Measurements from ENCODE around the gene RIC8A. TPM values are rescaled to one million over a fixed set of nuclear protein-coding genes. Genes with fewer than 3 reads are reported as not detected.
A peak's percentile ranks its signal among the peaks of the same experiment; 100 is the strongest.

RIC8A gene
- total RNA-seq, 2 experiments from 2014 or later: 97.6 to 125 TPM

DNA sequence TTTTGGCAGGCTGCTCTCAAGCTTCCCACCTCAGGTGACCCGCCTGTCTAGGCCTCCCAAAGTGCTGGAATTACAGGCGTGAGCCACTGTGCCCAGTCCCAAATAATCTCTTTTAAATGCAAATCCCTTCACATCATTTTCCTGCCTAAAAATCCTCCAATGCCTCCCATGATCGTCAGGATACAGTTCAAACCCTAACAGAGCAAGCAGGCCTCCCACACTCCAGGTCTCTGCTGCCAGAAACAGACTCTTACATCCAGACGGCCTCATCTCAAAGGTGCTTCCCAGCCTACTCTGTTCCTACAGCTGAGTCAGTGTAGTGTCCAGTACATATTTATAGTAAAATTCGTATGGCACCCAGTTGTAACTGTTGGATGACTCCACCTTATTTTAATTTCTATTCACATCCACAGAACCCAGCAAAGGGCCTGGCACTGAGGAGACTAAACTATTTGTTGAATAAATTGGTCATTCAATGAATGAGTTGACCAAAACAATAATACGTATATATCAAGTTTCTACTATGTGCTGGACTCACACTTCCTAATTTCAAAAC lies 20.4 kb downstream of the RIC8A start:
- H3K4me3 ChIP-seq (ENCODE audit: low read depth, low read length, poor library complexity, severe bottlenecking): no peak overlapping the region
- H3K9me2 ChIP-seq (ENCODE audit: insufficient read depth, low read length): no peaks in the 10 kb centered on the region
- no peaks in the 10 kb centered on the region for H3K9me3 ChIP-seq (ENCODE audit: low read length)
- H2AFZ ChIP-seq (ENCODE audit: low read length): no peak overlapping the region
- H3K27ac ChIP-seq (ENCODE audit: low read depth, low read length, poor library complexity, severe bottlenecking): no peak overlapping the region
- TSS peak; percentile 57 for BruUV-seq (replicated peaks)
- ChIA-PET POLR2A (interaction anchor here (0.8 kb wide), 1 partner anchor 21 kb away, joined by 3 read pairs; the partner anchor contains the start of genes BET1L and RIC8A), CTCF (ENCODE audit: unreplicated experiment) (no interaction called here)
- TF ChIP-seq, protein P1, sequence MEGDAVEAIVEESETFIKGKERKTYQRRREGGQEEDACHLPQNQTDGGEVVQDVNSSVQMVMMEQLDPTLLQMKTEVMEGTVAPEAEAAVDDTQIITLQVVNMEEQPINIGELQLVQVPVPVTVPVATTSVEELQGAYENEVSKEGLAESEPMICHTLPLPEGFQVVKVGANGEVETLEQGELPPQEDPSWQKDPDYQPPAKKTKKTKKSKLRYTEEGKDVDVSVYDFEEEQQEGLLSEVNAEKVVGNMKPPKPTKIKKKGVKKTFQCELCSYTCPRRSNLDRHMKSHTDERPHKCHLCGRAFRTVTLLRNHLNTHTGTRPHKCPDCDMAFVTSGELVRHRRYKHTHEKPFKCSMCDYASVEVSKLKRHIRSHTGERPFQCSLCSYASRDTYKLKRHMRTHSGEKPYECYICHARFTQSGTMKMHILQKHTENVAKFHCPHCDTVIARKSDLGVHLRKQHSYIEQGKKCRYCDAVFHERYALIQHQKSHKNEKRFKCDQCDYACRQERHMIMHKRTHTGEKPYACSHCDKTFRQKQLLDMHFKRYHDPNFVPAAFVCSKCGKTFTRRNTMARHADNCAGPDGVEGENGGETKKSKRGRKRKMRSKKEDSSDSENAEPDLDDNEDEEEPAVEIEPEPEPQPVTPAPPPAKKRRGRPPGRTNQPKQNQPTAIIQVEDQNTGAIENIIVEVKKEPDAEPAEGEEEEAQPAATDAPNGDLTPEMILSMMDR (conservative IDR thresholded peaks at IDR 0.05; ENCODE audit: low read length): no peak
- TF ChIP-seq EZH2phosphoT487 (IDR thresholded peaks at IDR 0.05; ENCODE audit: borderline replicate concordance, low read depth, low read length): no peak
- DNase-seq (ENCODE audit: low spot score): no peak
- intact Hi-C loops (cut with micrococcal nuclease; ENCODE audit: unreplicated experiment): no loop called here
- H4K20me1 ChIP-seq (ENCODE audit: insufficient read depth, low read length): no peaks in the 10 kb centered on the region
- H3K36me3 ChIP-seq (ENCODE audit: insufficient read depth, low read length): no peaks in the 10 kb centered on the region
- no peaks in the 10 kb centered on the region for H3K79me2 ChIP-seq (ENCODE audit: insufficient read depth, low read depth, low read length)
- no peaks in the 10 kb centered on the region for H3K4me1 ChIP-seq (ENCODE audit: insufficient read depth, low read length, poor library complexity, severe bottlenecking)
- H3K4me2 ChIP-seq (ENCODE audit: low read length): no peak overlapping the region

DNA sequence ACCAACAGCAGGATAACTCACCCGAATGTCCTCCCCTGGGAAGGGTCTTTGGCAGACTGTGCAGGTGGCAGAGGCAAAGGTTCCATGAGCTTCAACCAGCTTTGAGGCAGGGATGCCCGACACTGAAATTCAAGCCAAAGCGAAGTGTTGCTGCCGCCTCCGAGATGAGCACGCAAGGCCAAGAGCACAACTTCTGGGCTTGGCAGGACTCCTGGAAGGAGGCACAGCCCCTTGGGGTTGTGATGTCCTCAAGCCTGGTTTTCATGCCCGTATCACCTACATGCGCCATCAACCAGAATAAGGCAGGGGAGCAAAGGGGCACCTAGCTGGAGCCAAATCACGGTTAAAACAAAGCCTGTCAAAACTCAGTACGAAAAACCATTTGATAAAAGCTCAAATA lies 22.9 kb downstream of the RIC8A start:
- peaks cover 4% of the 10 kb centered on the region for H3K4me1 ChIP-seq (ENCODE audit: insufficient read depth, low read length, poor library complexity, severe bottlenecking)
- TF ChIP-seq, protein P1 (conservative IDR thresholded peaks at IDR 0.05; ENCODE audit: low read length): no peak
- TF ChIP-seq EZH2phosphoT487 (IDR thresholded peaks at IDR 0.05; ENCODE audit: borderline replicate concordance, low read depth, low read length): no peak
- H3K4me2 ChIP-seq (ENCODE audit: low read length): no peak overlapping the region
- H3K9me2 ChIP-seq (ENCODE audit: insufficient read depth, low read length): no peaks in the 10 kb centered on the region
- H3K27ac ChIP-seq (ENCODE audit: low read depth, low read length, poor library complexity, severe bottlenecking): no peak overlapping the region
- H3K36me3 ChIP-seq (ENCODE audit: insufficient read depth, low read length): no peaks in the 10 kb centered on the region
- H4K20me1 ChIP-seq (ENCODE audit: insufficient read depth, low read length): no peaks in the 10 kb centered on the region
- DNase-seq (ENCODE audit: low spot score): no peak
- ChIA-PET POLR2A (interaction anchor here (0.8 to 1.1 kb wide), 2 partner anchors 11 to 22 kb away, joined by 3 to 4 read pairs; no protein-coding TSS in a partner anchor), CTCF (ENCODE audit: unreplicated experiment) (no interaction called here)
- H3K9me3 ChIP-seq (ENCODE audit: low read length): no peaks in the 10 kb centered on the region
- no peak overlapping the region for H3K4me3 ChIP-seq (ENCODE audit: low read depth, low read length, poor library complexity, severe bottlenecking)
- intact Hi-C loops (cut with micrococcal nuclease; ENCODE audit: unreplicated experiment): no loop called here
- no TSS peak for BruUV-seq (replicated peaks)
- no peaks in the 10 kb centered on the region for H3K79me2 ChIP-seq (ENCODE audit: insufficient read depth, low read depth, low read length)
- no peak overlapping the region for H2AFZ ChIP-seq (ENCODE audit: low read length)

DNA sequence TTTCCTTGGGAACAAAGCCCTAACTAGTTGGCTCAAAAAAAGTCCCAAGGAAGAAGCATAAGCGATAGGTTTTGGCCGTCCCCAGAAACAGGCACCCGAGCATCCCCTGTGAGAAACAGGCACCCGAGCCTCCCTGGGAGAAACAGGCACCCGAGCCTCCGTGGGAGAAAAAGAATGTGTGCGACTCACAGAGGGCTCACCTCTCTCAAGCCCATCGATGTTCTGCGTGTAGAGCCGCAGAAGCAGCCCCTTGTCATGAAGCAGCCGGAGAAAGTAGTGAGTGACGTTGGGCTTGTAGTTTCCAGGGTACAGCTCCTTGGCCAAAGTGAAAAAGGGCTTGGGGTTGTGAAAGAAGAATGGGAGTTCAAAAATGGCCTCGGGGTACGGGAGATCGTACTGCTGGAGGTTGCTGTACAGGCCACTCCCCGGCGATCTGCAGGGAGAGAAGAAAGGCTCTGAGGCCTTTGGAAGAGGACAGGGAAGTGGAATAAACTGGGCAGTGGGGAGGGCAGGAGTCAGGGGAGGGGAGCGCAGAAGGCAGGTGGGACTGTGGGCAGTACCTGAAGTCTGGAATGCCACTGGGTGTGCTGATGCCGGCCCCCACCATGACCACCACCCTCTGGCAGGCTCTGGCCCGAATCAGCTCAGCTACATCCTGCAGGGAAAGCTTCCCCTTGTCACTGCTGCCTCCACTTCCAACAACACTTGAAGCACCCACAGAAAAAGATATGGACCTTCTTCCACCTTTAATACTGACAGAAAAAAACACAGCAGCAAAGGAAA lies 25.5 kb downstream of the RIC8A start:
- BruUV-seq (replicated peaks): no TSS peak
- no peak for TF ChIP-seq EZH2phosphoT487 (IDR thresholded peaks at IDR 0.05; ENCODE audit: borderline replicate concordance, low read depth, low read length)
- TF ChIP-seq, protein P1 (conservative IDR thresholded peaks at IDR 0.05; ENCODE audit: low read length): no peak
- Histone ChIP-seq H3K4me2 (ENCODE audit: low read length) (no peak overlapping the region), H3K79me2 (ENCODE audit: insufficient read depth, low read depth, low read length) (peaks cover 12% of the 10 kb centered on the region), H4K20me1 (ENCODE audit: insufficient read depth, low read length) (peaks cover 8% of the 10 kb centered on the region; the same call in 1 of the 2 replicates), H3K4me3 (ENCODE audit: low read depth, low read length, poor library complexity, severe bottlenecking) (no peak overlapping the region), H3K36me3 (ENCODE audit: insufficient read depth, low read length) (no peaks in the 10 kb centered on the region), H3K4me1 (ENCODE audit: insufficient read depth, low read length, poor library complexity, severe bottlenecking) (peaks cover 9% of the 10 kb centered on the region), H3K9me3 (ENCODE audit: low read length) (no peaks in the 10 kb centered on the region), H3K27ac (ENCODE audit: low read depth, low read length, poor library complexity, severe bottlenecking) (no peak overlapping the region), H3K9me2 (ENCODE audit: insufficient read depth, low read length) (no peaks in the 10 kb centered on the region), H2AFZ (ENCODE audit: low read length) (no peak overlapping the region)
- POLR2A ChIA-PET: no interaction called here
- intact Hi-C loops (cut with micrococcal nuclease; ENCODE audit: unreplicated experiment): no loop called here
- no peak for DNase-seq (ENCODE audit: low spot score)
- CTCF ChIA-PET (ENCODE audit: unreplicated experiment): no interaction called here

Measured in OCI-LY7 (cell line).